ENCODE results near the gene SDK1.

The SDK1 gene

DNA sequence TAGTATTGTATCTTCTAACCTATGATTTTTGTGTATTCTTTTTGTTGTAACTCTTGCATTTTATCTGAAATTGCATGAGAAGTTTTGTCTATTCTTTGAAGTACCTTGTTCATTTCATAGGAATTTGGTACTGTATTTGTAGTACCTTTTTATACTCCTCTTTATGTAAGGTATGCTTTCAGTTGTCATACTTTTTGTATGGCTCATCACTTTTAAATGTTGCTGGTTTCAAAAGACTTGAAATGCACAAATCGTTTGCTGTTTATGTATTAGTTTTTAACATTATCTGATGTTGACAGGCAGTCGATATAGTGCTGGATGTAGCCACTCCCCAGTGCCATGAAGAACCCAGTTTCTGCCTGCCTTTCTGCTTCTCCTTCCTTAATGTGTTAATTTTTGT is 158.1 kb downstream of the SDK1 start:
- Histone ChIP-seq H3K4ac (ENCODE audit: low read length) (no peak overlapping the region), H3K9me3 (replicated peaks in 1 of 2; ENCODE audit: control insufficient read depth in 2 of 2, insufficient read depth in 1 of 2, low read depth in 1 of 2, low read length in 2 of 2) (peaks cover 0 to 15% of the 10 kb centered on the region in 2 donors), H3K4me1 (ENCODE audit: control insufficient read depth in 2 of 2, insufficient read depth in 1 of 2, low read depth in 1 of 2, low read length in 2 of 2) (peaks cover 2% of the 10 kb centered on the region in 2 donors), H3K27ac (replicated peaks; ENCODE audit: low read length) (no peak overlapping the region), H3K23ac (ENCODE audit: low read depth, low read length, poor library complexity) (no peak overlapping the region), H3K4me3 (ENCODE audit: low read length in 2 of 2) (no peak overlapping the region), H3K27me3 (ENCODE audit: control insufficient read depth in 3 of 3, insufficient read depth in 3 of 3, low read depth in 1 of 3, low read length in 3 of 3) (no peaks in the 10 kb centered on the region), H4K91ac (ENCODE audit: low read depth, low read length, poor library complexity) (no peak overlapping the region), H4K8ac (ENCODE audit: low read depth, low read length) (no peak overlapping the region), H2BK5ac (ENCODE audit: low read length) (no peak overlapping the region), H3K4me2 (ENCODE audit: insufficient read depth, low read length, poor library complexity, severe bottlenecking) (no peak overlapping the region), H2BK12ac (ENCODE audit: low read length) (no peak overlapping the region), H2BK120ac (ENCODE audit: low read depth, low read length) (no peak overlapping the region), H2AK5ac (ENCODE audit: low read depth, low read length) (no peak overlapping the region), H2BK15ac (ENCODE audit: low read length) (no peak overlapping the region), H3K79me1 (ENCODE audit: low read depth, low read length) (no peaks in the 10 kb centered on the region), H3K18ac (ENCODE audit: low read length) (no peak overlapping the region), H2AFZ (ENCODE audit: low read length) (no peak overlapping the region), H3K36me3 (replicated peaks in 1 of 2; ENCODE audit: control insufficient read depth in 2 of 2, insufficient read depth in 2 of 2, low read length in 2 of 2) (no peaks in the 10 kb centered on the region), H3K14ac (ENCODE audit: low read length) (no peak overlapping the region), H3K9ac (ENCODE audit: low read depth, low read length, poor library complexity) (no peak overlapping the region)
- WGBS, 2 donors (ENCODE audit: extremely low coverage in 2 of 2, insufficient read length in 2 of 2, insufficient replicate concordance in 1 of 2) = no CpG with 5 or more reads among the region's 2 CpGs
- DNase-seq (ENCODE audit: low spot score) = no peak

- Histone ChIP-seq H2AK5ac (ENCODE audit: low read depth, low read length) (no peak overlapping the region), H3K23ac (ENCODE audit: low read depth, low read length, poor library complexity) (no peak overlapping the region), H3K4ac (ENCODE audit: low read length) (no peak overlapping the region), H3K14ac (ENCODE audit: low read length) (no peak overlapping the region), H4K8ac (ENCODE audit: low read depth, low read length) (no peak overlapping the region), H3K4me1 (ENCODE audit: control insufficient read depth in 2 of 2, insufficient read depth in 1 of 2, low read depth in 1 of 2, low read length in 2 of 2) (peaks cover 2% of the 10 kb centered on the region in 2 donors), H2BK5ac (ENCODE audit: low read length) (no peak overlapping the region), H3K27ac (replicated peaks; ENCODE audit: low read length) (no peak overlapping the region), H2BK12ac (ENCODE audit: low read length) (no peak overlapping the region), H3K79me1 (ENCODE audit: low read depth, low read length) (no peaks in the 10 kb centered on the region), H3K36me3 (replicated peaks in 1 of 2; ENCODE audit: control insufficient read depth in 2 of 2, insufficient read depth in 2 of 2, low read length in 2 of 2) (no peaks in the 10 kb centered on the region), H3K9ac (ENCODE audit: low read depth, low read length, poor library complexity) (no peak overlapping the region), H3K18ac (ENCODE audit: low read length) (no peak overlapping the region), H2AFZ (ENCODE audit: low read length) (no peak overlapping the region), H4K91ac (ENCODE audit: low read depth, low read length, poor library complexity) (no peak overlapping the region), H3K9me3 (replicated peaks in 1 of 2; ENCODE audit: control insufficient read depth in 2 of 2, insufficient read depth in 1 of 2, low read depth in 1 of 2, low read length in 2 of 2) (peaks cover 0 to 1% of the 10 kb centered on the region in 2 donors), H3K27me3 (ENCODE audit: control insufficient read depth in 3 of 3, insufficient read depth in 3 of 3, low read depth in 1 of 3, low read length in 3 of 3) (no peaks in the 10 kb centered on the region), H3K4me3 (ENCODE audit: low read length in 2 of 2) (no peak overlapping the region), H2BK15ac (ENCODE audit: low read length) (no peak overlapping the region), H3K4me2 (ENCODE audit: insufficient read depth, low read length, poor library complexity, severe bottlenecking) (no peak overlapping the region), H2BK120ac (ENCODE audit: low read depth, low read length) (no peak overlapping the region)
- WGBS, 2 donors (ENCODE audit: extremely low coverage in 2 of 2, insufficient read length in 2 of 2, insufficient replicate concordance in 1 of 2) = no CpG with 5 or more reads among the region's 8 CpGs
- no peak for DNase-seq (ENCODE audit: low spot score)
Measured at GRCh38 chr7:3461923-3462322, 160.9 kb downstream of the SDK1 start.

DNA sequence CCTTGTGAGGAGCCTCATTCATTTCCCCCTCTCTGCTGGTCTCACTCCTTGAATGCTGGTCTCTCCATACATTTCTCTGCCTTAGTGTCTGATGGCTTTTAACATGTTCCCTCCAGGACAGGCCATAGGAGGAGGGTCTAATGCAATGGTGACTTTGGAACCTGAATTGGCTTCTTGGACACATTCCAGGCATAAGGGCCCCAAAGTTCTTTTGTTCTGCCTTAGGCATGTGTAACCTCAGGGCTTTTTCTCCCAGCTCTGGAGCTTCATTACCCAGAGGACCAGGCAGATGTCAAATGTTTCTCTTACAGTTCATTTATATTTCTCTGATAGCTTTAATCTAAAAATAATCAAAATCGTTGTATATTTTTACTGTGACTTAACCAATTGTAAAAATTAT is 162.6 kb downstream of the SDK1 start:
- no CpG with 5 or more reads among the region's 1 CpG for WGBS, 2 donors (ENCODE audit: extremely low coverage in 2 of 2, insufficient read length in 2 of 2, insufficient replicate concordance in 1 of 2)
- no peak overlapping the region for H3K18ac ChIP-seq (ENCODE audit: low read length)

GRCh38 chr7:3464900-3465622 is 164.0 kb downstream of the SDK1 start:
- no peak overlapping the region for H2BK5ac ChIP-seq (ENCODE audit: low read length)
- WGBS, 2 donors (ENCODE audit: extremely low coverage in 2 of 2, insufficient read length in 2 of 2, insufficient replicate concordance in 1 of 2) = no CpG with 5 or more reads among the region's 9 CpGs

More for the DNA sequence above, 162.6 kb downstream of the SDK1 start:
- Histone ChIP-seq H2AK5ac (ENCODE audit: low read depth, low read length) (no peak overlapping the region), H3K9me3 (replicated peaks in 1 of 2; ENCODE audit: control insufficient read depth in 2 of 2, insufficient read depth in 1 of 2, low read depth in 1 of 2, low read length in 2 of 2) (no peaks in the 10 kb centered on the region), H3K4me3 (ENCODE audit: low read length in 2 of 2) (no peak overlapping the region), H3K9ac (ENCODE audit: low read depth, low read length, poor library complexity) (no peak overlapping the region), H2BK5ac (ENCODE audit: low read length) (no peak overlapping the region), H2AFZ (ENCODE audit: low read length) (no peak overlapping the region), H4K8ac (ENCODE audit: low read depth, low read length) (no peak overlapping the region), H3K4me1 (ENCODE audit: control insufficient read depth in 2 of 2, insufficient read depth in 1 of 2, low read depth in 1 of 2, low read length in 2 of 2) (peaks cover 2% of the 10 kb centered on the region in 2 donors), H2BK120ac (ENCODE audit: low read depth, low read length) (no peak overlapping the region), H2BK15ac (ENCODE audit: low read length) (no peak overlapping the region), H3K4me2 (ENCODE audit: insufficient read depth, low read length, poor library complexity, severe bottlenecking) (no peak overlapping the region), H3K79me1 (ENCODE audit: low read depth, low read length) (no peaks in the 10 kb centered on the region), H3K27ac (replicated peaks; ENCODE audit: low read length) (no peak overlapping the region), H3K23ac (ENCODE audit: low read depth, low read length, poor library complexity) (no peak overlapping the region), H3K36me3 (replicated peaks in 1 of 2; ENCODE audit: control insufficient read depth in 2 of 2, insufficient read depth in 2 of 2, low read length in 2 of 2) (no peaks in the 10 kb centered on the region), H3K27me3 (ENCODE audit: control insufficient read depth in 3 of 3, insufficient read depth in 3 of 3, low read depth in 1 of 3, low read length in 3 of 3) (no peaks in the 10 kb centered on the region), H2BK12ac (ENCODE audit: low read length) (no peak overlapping the region), H3K14ac (ENCODE audit: low read length) (no peak overlapping the region), H4K91ac (ENCODE audit: low read depth, low read length, poor library complexity) (no peak overlapping the region), H3K4ac (ENCODE audit: low read length) (no peak overlapping the region)
- DNase-seq (ENCODE audit: low spot score) = no peak

More at GRCh38 chr7:3464900-3465622, 164.0 kb downstream of the SDK1 start:
- H2AK5ac ChIP-seq (ENCODE audit: low read depth, low read length) = no peak overlapping the region
- no peak overlapping the region for H3K4me3 ChIP-seq (ENCODE audit: low read length in 2 of 2)
- H3K4me1 ChIP-seq (ENCODE audit: control insufficient read depth in 2 of 2, insufficient read depth in 1 of 2, low read depth in 1 of 2, low read length in 2 of 2) = peaks cover 2% of the 10 kb centered on the region in 2 donors
- no peak for DNase-seq (ENCODE audit: low spot score)
- no peaks in the 10 kb centered on the region for H3K9me3 ChIP-seq (replicated peaks in 1 of 2; ENCODE audit: control insufficient read depth in 2 of 2, insufficient read depth in 1 of 2, low read depth in 1 of 2, low read length in 2 of 2)
- no peak overlapping the region for H3K27ac ChIP-seq (replicated peaks; ENCODE audit: low read length)
- no peak overlapping the region for H3K23ac ChIP-seq (ENCODE audit: low read depth, low read length, poor library complexity)
- H3K4ac ChIP-seq (ENCODE audit: low read length) = no peak overlapping the region
- no peaks in the 10 kb centered on the region for H3K36me3 ChIP-seq (replicated peaks in 1 of 2; ENCODE audit: control insufficient read depth in 2 of 2, insufficient read depth in 2 of 2, low read length in 2 of 2)
- no peak overlapping the region for H4K8ac ChIP-seq (ENCODE audit: low read depth, low read length)
- no peak overlapping the region for H2AFZ ChIP-seq (ENCODE audit: low read length)
- H4K91ac ChIP-seq (ENCODE audit: low read depth, low read length, poor library complexity) = no peak overlapping the region
- H2BK15ac ChIP-seq (ENCODE audit: low read length) = no peak overlapping the region
- no peak overlapping the region for H3K4me2 ChIP-seq (ENCODE audit: insufficient read depth, low read length, poor library complexity, severe bottlenecking)
- H3K79me1 ChIP-seq (ENCODE audit: low read depth, low read length) = no peaks in the 10 kb centered on the region
- no peak overlapping the region for H3K14ac ChIP-seq (ENCODE audit: low read length)
- H3K27me3 ChIP-seq (ENCODE audit: control insufficient read depth in 3 of 3, insufficient read depth in 3 of 3, low read depth in 1 of 3, low read length in 3 of 3) = no peaks in the 10 kb centered on the region
- H3K9ac ChIP-seq (ENCODE audit: low read depth, low read length, poor library complexity) = no peak overlapping the region
- no peak overlapping the region for H2BK120ac ChIP-seq (ENCODE audit: low read depth, low read length)
- H3K18ac ChIP-seq (ENCODE audit: low read length) = no peak overlapping the region
- no peak overlapping the region for H2BK12ac ChIP-seq (ENCODE audit: low read length)
